Natural killer cell (primary cell): Measurements from ENCODE around the gene DYNC2H1. TPM values are rescaled to one million over a fixed set of nuclear protein-coding genes. Genes with fewer than 3 reads are reported as not detected.

ENCODE experiments used
- ATAC-seq, 3 donors: fragments of 150-1000 bp in 2 of 3; fragments of 200-7000 bp in 1 of 3; cut with Tn5 transposase; 1 replicate in 1 of 3; 2 replicates in 2 of 3; pipeline ENCODE4 v1.10.0; 2021; ENCODE audit warnings: mild to moderate bottlenecking in 2 of 3, moderate library complexity in 2 of 3
- DNase-seq, 2 donors: peaks; one replicate each; pipeline versions ENCODE4 v3.0.0 to v3.0.0-alpha.2; 2013 to 2021; ENCODE audit warnings: mixed read lengths in 1 of 2
- H3K27ac ChIP-seq: one replicate; pipeline ENCODE4 v1.5.1; 2013; ENCODE audit warnings: mild to moderate bottlenecking, low read length
- H3K27me3 ChIP-seq: one replicate; pipeline ENCODE4 v1.6.1; 2013; ENCODE audit warnings: low read length; ENCODE audit not compliant: control insufficient read depth, insufficient read depth
- H3K36me3 ChIP-seq: one replicate; pipeline ENCODE4 v1.6.1; 2013; ENCODE audit warnings: low read length; ENCODE audit not compliant: control insufficient read depth, insufficient read depth
- H3K4me1 ChIP-seq: one replicate; pipeline ENCODE4 v1.6.1; 2013; ENCODE audit warnings: low read length; ENCODE audit not compliant: control insufficient read depth, insufficient read depth
- H3K4me3 ChIP-seq: one replicate; pipeline ENCODE4 v1.5.1; 2013; ENCODE audit warnings: low read length
- H3K9me3 ChIP-seq: one replicate; pipeline ENCODE4 v1.6.1; 2013; ENCODE audit warnings: low read length; ENCODE audit not compliant: control insufficient read depth, insufficient read depth
- H3K27ac Mint-ChIP-seq, 2 donors: one replicate each; pipeline ENCODE4 v1.8.0; 2022; ENCODE audit warnings: mild to moderate bottlenecking in 2 of 2, mixed read lengths in 2 of 2, moderate library complexity in 1 of 2
- H3K27me3 Mint-ChIP-seq, 2 donors: one replicate each; pipeline ENCODE4 v1.8.0; 2022; ENCODE audit warnings: low read depth in 2 of 2, mixed read lengths in 2 of 2
- H3K36me3 Mint-ChIP-seq: one replicate; pipeline ENCODE4 v1.8.0; 2022; ENCODE audit warnings: mixed read lengths
- H3K4me1 Mint-ChIP-seq, 2 donors: one replicate each; pipeline ENCODE4 v1.8.0; 2022; ENCODE audit warnings: mixed read lengths in 2 of 2
- H3K4me3 Mint-ChIP-seq: one replicate; pipeline ENCODE4 v1.8.0; 2022; ENCODE audit warnings: mild to moderate bottlenecking, moderate library complexity, mixed read lengths
- H3K9me3 Mint-ChIP-seq, 2 donors: one replicate each; pipeline ENCODE4 v1.8.0; 2022; ENCODE audit warnings: mixed read lengths in 2 of 2
- CTCF ChIP-seq: fragments of 200-600 bp; IDR thresholded peaks from one replicate; pipeline ENCODE4 v1.8.0; 2022; ENCODE audit warnings: antibody characterized with exemption
- WGBS: methylation state at CpG from one replicate; pipeline ENCODE4 v1.1.7; 2013; ENCODE audit warnings: missing lambda C conversion rate; ENCODE audit not compliant: insufficient coverage; 5-methylcytosine and 5-hydroxymethylcytosine counted together
- intact Hi-C: fragments of 100-400 bp; cut with micrococcal nuclease; formaldehyde crosslinking; loops from one replicate; pipeline ENCODE4 v1.14.2; 2022
- total RNA-seq, 4 donors: library from RNA; stranded (reverse); fragments of 120-200 nt in 1 of 4; gene quantifications; one replicate each; pipeline versions ENCODE4 v1.2.3 to v1.2.4, GENCODE V29; 2013 to 2022

The DYNC2H1 gene
- total RNA-seq, 3 donors from 2014 or later (not counting 1 experiment from before 2014, with no cell fraction given), result 4.1 to 7.5 (median 4.4) TPM

- Mint-ChIP-seq H3K4me3 (no peak overlapping the region), H3K27me3 (no peaks in the 10 kb centered on the region), H3K4me1 (peaks cover 6 to 7% of the 10 kb centered on the region in 2 donors), H3K27ac (no peak overlapping the region), H3K9me3 (no peaks in the 10 kb centered on the region), H3K36me3 (no peaks in the 10 kb centered on the region)
- WGBS, result 57% methylated on average over 7 of the region's 7 CpGs
- no peak overlapping the region for H3K4me3 ChIP-seq
- intact Hi-C loops, result no loop called here
- DNase-seq (peak in 1 of 2 donors; percentile 3), ATAC-seq (no peak)
- no peaks in the 10 kb centered on the region for H3K27me3 ChIP-seq
- no peaks in the 10 kb centered on the region for H3K9me3 ChIP-seq
- H3K27ac ChIP-seq, result no peak overlapping the region
- H3K36me3 ChIP-seq, result no peaks in the 10 kb centered on the region
- TF ChIP-seq CTCF, result no peak
- peaks cover 7% of the 10 kb centered on the region for H3K4me1 ChIP-seq
These were observed 216.5 kb downstream of the DYNC2H1 start for GRCh38 chr11:103325686-103326069.

GRCh38 chr11:103326070-103326794 is 217.0 kb downstream of the DYNC2H1 start:
- 71% methylated on average over 25 of the region's 25 CpGs for WGBS
- no peaks in the 10 kb centered on the region for H3K36me3 ChIP-seq
- peak; percentile 26 for TF ChIP-seq CTCF
- H3K4me1 ChIP-seq, result peaks cover 7% of the 10 kb centered on the region
- Mint-ChIP-seq H3K9me3 (no peaks in the 10 kb centered on the region), H3K36me3 (no peaks in the 10 kb centered on the region), H3K4me1 (peaks cover 6 to 7% of the 10 kb centered on the region in 2 donors), H3K27me3 (no peaks in the 10 kb centered on the region), H3K4me3 (no peak overlapping the region), H3K27ac (no peak overlapping the region)
- H3K27me3 ChIP-seq, result no peaks in the 10 kb centered on the region
- H3K9me3 ChIP-seq, result no peaks in the 10 kb centered on the region
- DNase-seq (peak in 1 of 2 donors; percentile 68), ATAC-seq (peak; percentile 70 to 88 (median 74))
- H3K4me3 ChIP-seq, result no peak overlapping the region
- intact Hi-C loops, result no loop called here
- H3K27ac ChIP-seq, result no peak overlapping the region

GRCh38 chr11:103327721-103328120 is 218.5 kb downstream of the DYNC2H1 start:
- H3K9me3 Mint-ChIP-seq, result no peaks in the 10 kb centered on the region
- no peak overlapping the region for H3K27ac ChIP-seq
- WGBS, result 95% methylated on average over 2 of the region's 5 CpGs
- H3K4me3 Mint-ChIP-seq, result no peak overlapping the region
- DNase-seq (no peak), ATAC-seq (no peak)
- no peaks in the 10 kb centered on the region for H3K27me3 ChIP-seq
- intact Hi-C loops, result no loop called here
- H3K36me3 Mint-ChIP-seq, result no peaks in the 10 kb centered on the region
- H3K27ac Mint-ChIP-seq, result no peak overlapping the region
- H3K4me1 ChIP-seq, result peaks cover 7% of the 10 kb centered on the region
- H3K4me3 ChIP-seq, result no peak overlapping the region
- no peaks in the 10 kb centered on the region for H3K36me3 ChIP-seq
- TF ChIP-seq CTCF, result no peak
- no peaks in the 10 kb centered on the region for H3K27me3 Mint-ChIP-seq
- H3K9me3 ChIP-seq, result no peaks in the 10 kb centered on the region
- H3K4me1 Mint-ChIP-seq, result peaks cover 6 to 7% of the 10 kb centered on the region in 2 donors

- Mint-ChIP-seq H3K36me3 (no peaks in the 10 kb centered on the region), H3K27ac (no peak overlapping the region), H3K4me1 (no peaks in the 10 kb centered on the region), H3K4me3 (no peak overlapping the region), H3K27me3 (no peaks in the 10 kb centered on the region), H3K9me3 (peaks cover 0 to 2% of the 10 kb centered on the region in 2 donors)
- no peak overlapping the region for H3K27ac ChIP-seq
- H3K9me3 ChIP-seq, result no peaks in the 10 kb centered on the region
- no peaks in the 10 kb centered on the region for H3K36me3 ChIP-seq
- intact Hi-C loops, result no loop called here
- 40% methylated on average over 5 of the region's 6 CpGs for WGBS
- no peak for ATAC-seq
- no peak for DNase-seq
- TF ChIP-seq CTCF, result no peak
- H3K4me1 ChIP-seq, result no peaks in the 10 kb centered on the region
- H3K4me3 ChIP-seq, result no peak overlapping the region
- H3K27me3 ChIP-seq, result no peaks in the 10 kb centered on the region
These were observed 223.2 kb downstream of the DYNC2H1 start for GRCh38 chr11:103332409-103332808.
